Muscle layer of duodenum (tissue), 2 donors: ENCODE measurements around the gene FAM163A.
"Not testable (repeated sequence)": the region's sequence is repeated elsewhere in the genome, so short reads cannot be mapped to it uniquely, and the experiment has no call there.

Source experiments
- H3K27ac ChIP-seq: one replicate; pipeline ENCODE4 v1.7.0; 2013; ENCODE audit warnings: mild to moderate bottlenecking, low read length
- H3K27me3 ChIP-seq: one replicate; pipeline ENCODE4 v1.7.0; 2013; ENCODE audit warnings: low read depth, mild to moderate bottlenecking, control low read depth, low read length
- H3K36me3 ChIP-seq, 2 donors: one replicate each; pipeline ENCODE4 v1.7.0; 2013; ENCODE audit warnings: low read length in 2 of 2, control low read depth in 1 of 2, mild to moderate bottlenecking in 1 of 2; ENCODE audit not compliant: insufficient read depth in 2 of 2, control insufficient read depth in 1 of 2
- H3K4me1 ChIP-seq, 2 donors: one replicate each; pipeline ENCODE4 v1.7.0; 2013; ENCODE audit warnings: low read length in 2 of 2, mild to moderate bottlenecking in 2 of 2, control low read depth in 1 of 2, moderate library complexity in 1 of 2; ENCODE audit not compliant: insufficient read depth in 2 of 2, control insufficient read depth in 1 of 2
- H3K4me3 ChIP-seq, 2 donors: one replicate each; pipeline ENCODE4 v1.7.0; 2013; ENCODE audit warnings: low read length in 2 of 2, low read depth in 1 of 2, mild to moderate bottlenecking in 1 of 2
- H3K9me3 ChIP-seq, 2 donors: one replicate each; pipeline ENCODE4 v1.7.0; 2013; ENCODE audit warnings: low read length in 2 of 2, control low read depth in 1 of 2, mild to moderate bottlenecking in 1 of 2; ENCODE audit not compliant: control insufficient read depth in 1 of 2
- donor health status: healthy.

Gene FAM163A

GRCh38 chr1:179742717-179743678 is at the start of gene FAM163A:
FAM163A (plus strand) TSS chr1:179743291; CDS start chr1:179813098, 69,807 bp downstream.
- Histone ChIP-seq H3K36me3 (no peaks in the 10 kb centered on the region), H3K27me3 (peaks cover 22% of the 10 kb centered on the region), H3K9me3 (no peaks in the 10 kb centered on the region), H3K27ac (no peak within 1 kb of the TSS), H3K4me3 (peak within 1 kb of the TSS; percentile 44 to 72), H3K4me1 (peaks cover 3 to 21% of the 10 kb centered on the region in 2 donors)

- not testable (repeated sequence) for H3K9me3 ChIP-seq, H3K27me3 ChIP-seq, H3K4me3 ChIP-seq, H3K27ac ChIP-seq, H3K4me1 ChIP-seq, H3K36me3 ChIP-seq
These were observed 48.6 kb upstream of the FAM163A start for GRCh38 chr1:179694530-179694929.

GRCh38 chr1:179702946-179703539 is 40.0 kb upstream of the FAM163A start:
- no peaks in the 10 kb centered on the region for H3K36me3 ChIP-seq
- no peaks in the 10 kb centered on the region for H3K9me3 ChIP-seq
- H3K27ac ChIP-seq = no peak overlapping the region
- H3K4me3 ChIP-seq = no peak overlapping the region
- H3K4me1 ChIP-seq = no peaks in the 10 kb centered on the region
- H3K27me3 ChIP-seq = no peaks in the 10 kb centered on the region

- Histone ChIP-seq H3K4me1 (peaks cover 3 to 15% of the 10 kb centered on the region in 2 donors), H3K36me3 (no peaks in the 10 kb centered on the region), H3K27ac (no peak overlapping the region), H3K27me3 (no peaks in the 10 kb centered on the region), H3K4me3 (no peak overlapping the region), H3K9me3 (no peaks in the 10 kb centered on the region)
These were observed 36.7 kb upstream of the FAM163A start for GRCh38 chr1:179706339-179706941.

GRCh38 chr1:179707406-179707805 is 35.7 kb upstream of the FAM163A start:
- Histone ChIP-seq H3K27ac (no peak overlapping the region), H3K9me3 (no peaks in the 10 kb centered on the region), H3K36me3 (no peaks in the 10 kb centered on the region), H3K4me3 (no peak overlapping the region), H3K4me1 (peaks cover 3 to 15% of the 10 kb centered on the region in 2 donors), H3K27me3 (no peaks in the 10 kb centered on the region)

- H3K9me3 ChIP-seq = peaks cover 0 to 5% of the 10 kb centered on the region in 2 donors
- H3K4me3 ChIP-seq = no peak overlapping the region
- no peaks in the 10 kb centered on the region for H3K36me3 ChIP-seq
- peaks cover 3 to 15% of the 10 kb centered on the region in 2 donors for H3K4me1 ChIP-seq
- H3K27ac ChIP-seq = no peak overlapping the region
- no peaks in the 10 kb centered on the region for H3K27me3 ChIP-seq
These were observed 34.5 kb upstream of the FAM163A start for GRCh38 chr1:179708434-179709195.

GRCh38 chr1:179709841-179710329 is 33.2 kb upstream of the FAM163A start:
- H3K36me3 ChIP-seq = no peaks in the 10 kb centered on the region
- H3K4me1 ChIP-seq = peaks cover 3 to 15% of the 10 kb centered on the region in 2 donors
- peaks cover 0 to 13% of the 10 kb centered on the region in 2 donors for H3K9me3 ChIP-seq
- H3K4me3 ChIP-seq = peak overlapping the region in 1 of 2 donors; percentile 12
- H3K27ac ChIP-seq = peak overlapping the region; percentile 1
- no peaks in the 10 kb centered on the region for H3K27me3 ChIP-seq

GRCh38 chr1:179714159-179714558 is 28.9 kb upstream of the FAM163A start:
- Histone ChIP-seq H3K36me3 (no peaks in the 10 kb centered on the region), H3K4me3 (no peak overlapping the region), H3K9me3 (peaks cover 0 to 32% of the 10 kb centered on the region in 2 donors), H3K27ac (no peak overlapping the region), H3K4me1 (peaks cover 3 to 15% of the 10 kb centered on the region in 2 donors), H3K27me3 (no peaks in the 10 kb centered on the region)

GRCh38 chr1:179714623-179715022 is 28.5 kb upstream of the FAM163A start:
- Histone ChIP-seq H3K4me3 (no peak overlapping the region), H3K27ac (no peak overlapping the region), H3K9me3 (peaks cover 0 to 33% of the 10 kb centered on the region in 2 donors), H3K36me3 (no peaks in the 10 kb centered on the region), H3K4me1 (peaks cover 2 to 12% of the 10 kb centered on the region in 2 donors), H3K27me3 (no peaks in the 10 kb centered on the region)

- Histone ChIP-seq H3K36me3 (no peaks in the 10 kb centered on the region), H3K4me3 (no peak overlapping the region), H3K4me1 (no peaks in the 10 kb centered on the region), H3K9me3 (peaks cover 0 to 29% of the 10 kb centered on the region in 2 donors), H3K27me3 (no peaks in the 10 kb centered on the region), H3K27ac (no peak overlapping the region)
These were observed 23.8 kb upstream of the FAM163A start for GRCh38 chr1:179719272-179719671.
